NT2/D1 (cell line): ENCODE data around the gene GDA.

Source experiments
- DNase-seq: peaks from one replicate; pipeline ENCODE4 v3.0.0-alpha.2; 2011; ENCODE audit warnings: low read depth, low spot score
- H3K27me3 ChIP-seq: 2 replicates; pipeline ENCODE4 v1.6.0; 2011; ENCODE audit warnings: mild to moderate bottlenecking; ENCODE audit not compliant: insufficient read length, insufficient read depth
- H3K36me3 ChIP-seq: 2 replicates; pipeline ENCODE4 v1.6.1; 2011; ENCODE audit warnings: mild to moderate bottlenecking, low read length, mixed read lengths; ENCODE audit not compliant: insufficient read depth, insufficient read length
- H3K4me1 ChIP-seq: 2 replicates; pipeline ENCODE4 v1.5.1; 2011; ENCODE audit not compliant: insufficient read depth, insufficient read length
- H3K4me3 ChIP-seq: 2 replicates; pipeline ENCODE4 v1.5.1; 2011; ENCODE audit warnings: low read depth; ENCODE audit not compliant: insufficient read length
- H3K9ac ChIP-seq: 2 replicates; pipeline ENCODE4 v1.6.0; 2011; ENCODE audit warnings: low read depth; ENCODE audit not compliant: insufficient read length
- H3K9me3 ChIP-seq: 2 replicates; pipeline ENCODE4 v1.5.1; 2011; ENCODE audit warnings: mild to moderate bottlenecking, low read length; ENCODE audit not compliant: insufficient read depth
- SUZ12 ChIP-seq: IDR thresholded peaks from 2 replicates; pipeline ENCODE4 v1.6.1; 2011; ENCODE audit not compliant: insufficient read length, insufficient read depth; ENCODE audit errors: extremely low read depth
- YY1 ChIP-seq: IDR thresholded peaks from 2 replicates; pipeline ENCODE4 v1.6.1; 2011; ENCODE audit not compliant: insufficient read length, insufficient read depth
- ZNF274 ChIP-seq: IDR thresholded peaks from 2 replicates; pipeline ENCODE4 v1.6.1; 2011; ENCODE audit warnings: mild to moderate bottlenecking, low read depth, low read length

GDA gene

GRCh38 chr9:72150661-72151060, 1.4 kb downstream of the GDA start:
- H3K27me3 ChIP-seq = peaks cover 34% of the 10 kb centered on the region
- H3K4me3 ChIP-seq = no peak overlapping the region
- no peaks in the 10 kb centered on the region for H3K4me1 ChIP-seq
- H3K9me3 ChIP-seq = no peaks in the 10 kb centered on the region
- TF ChIP-seq ZNF274 (no peak), YY1 (no peak), SUZ12 (no peak)
- DNase-seq = no peak
- no peak overlapping the region for H3K9ac ChIP-seq
- H3K36me3 ChIP-seq = no peaks in the 10 kb centered on the region

DNA sequence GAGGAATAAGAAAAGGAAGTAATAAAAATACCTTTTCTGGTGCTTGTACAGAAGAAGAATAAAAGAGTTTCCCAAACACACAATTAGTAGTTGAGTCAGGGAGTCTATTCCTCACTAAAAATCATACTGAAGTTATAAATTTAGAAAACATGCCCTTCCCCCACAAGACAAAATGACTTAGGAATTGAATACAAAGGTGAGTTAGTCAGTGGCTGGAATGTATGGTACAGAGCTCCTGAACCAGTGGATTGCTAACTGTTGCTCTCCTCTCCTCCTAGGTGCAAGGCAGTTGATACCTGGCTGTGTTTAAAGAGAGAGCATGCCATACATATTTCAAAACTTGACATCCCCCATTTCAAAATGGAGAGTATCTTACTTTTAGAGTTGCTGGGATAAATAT, 1.9 kb downstream of the GDA start:
- Histone ChIP-seq H3K27me3 (peaks cover 34% of the 10 kb centered on the region), H3K4me3 (no peak overlapping the region)

GRCh38 chr9:72154468-72155285, 5.4 kb downstream of the GDA start:
- Histone ChIP-seq H3K9me3 (no peaks in the 10 kb centered on the region), H3K36me3 (no peaks in the 10 kb centered on the region), H3K4me3 (no peak overlapping the region), H3K27me3 (peaks cover 13% of the 10 kb centered on the region), H3K4me1 (no peaks in the 10 kb centered on the region), H3K9ac (no peak overlapping the region)
- TF ChIP-seq SUZ12 (no peak), ZNF274 (no peak), YY1 (no peak)
- no peak for DNase-seq

More for the DNA sequence above, 1.9 kb downstream of the GDA start:
- TF ChIP-seq SUZ12 (no peak), YY1 (no peak), ZNF274 (no peak)
- no peak for DNase-seq
- Histone ChIP-seq H3K9ac (no peak overlapping the region), H3K4me1 (no peaks in the 10 kb centered on the region), H3K36me3 (no peaks in the 10 kb centered on the region), H3K9me3 (no peaks in the 10 kb centered on the region)

GRCh38 chr9:72155301-72155700, 6.1 kb downstream of the GDA start:
- Histone ChIP-seq H3K27me3 (peaks cover 7% of the 10 kb centered on the region), H3K9me3 (no peaks in the 10 kb centered on the region), H3K36me3 (no peaks in the 10 kb centered on the region), H3K4me1 (no peaks in the 10 kb centered on the region), H3K9ac (no peak overlapping the region), H3K4me3 (no peak overlapping the region)
- DNase-seq = no peak
- TF ChIP-seq ZNF274 = no peak
- no peak for TF ChIP-seq SUZ12
- no peak for TF ChIP-seq YY1

GRCh38 chr9:72156586-72156985, 7.3 kb downstream of the GDA start:
- H3K36me3 ChIP-seq = no peaks in the 10 kb centered on the region
- H3K4me3 ChIP-seq = no peak overlapping the region
- H3K9ac ChIP-seq = no peak overlapping the region
- no peaks in the 10 kb centered on the region for H3K9me3 ChIP-seq
- no peaks in the 10 kb centered on the region for H3K27me3 ChIP-seq
- H3K4me1 ChIP-seq = no peaks in the 10 kb centered on the region
- TF ChIP-seq SUZ12 = no peak
- TF ChIP-seq ZNF274 = no peak
- no peak for TF ChIP-seq YY1
- DNase-seq = no peak

- Histone ChIP-seq H3K4me3 (no peak overlapping the region), H3K27me3 (no peaks in the 10 kb centered on the region), H3K36me3 (no peaks in the 10 kb centered on the region), H3K9ac (no peak overlapping the region), H3K9me3 (no peaks in the 10 kb centered on the region), H3K4me1 (no peaks in the 10 kb centered on the region)
- no peak for TF ChIP-seq YY1
- DNase-seq = no peak
Observed at GRCh38 chr9:72158680-72159079, 9.4 kb downstream of the GDA start.

GRCh38 chr9:72160446-72161123, 11.3 kb downstream of the GDA start:
- no peak for TF ChIP-seq YY1
- no peak for TF ChIP-seq SUZ12
- no peak for TF ChIP-seq ZNF274
- Histone ChIP-seq H3K4me3 (no peak overlapping the region), H3K36me3 (no peaks in the 10 kb centered on the region), H3K4me1 (no peaks in the 10 kb centered on the region), H3K9me3 (no peaks in the 10 kb centered on the region), H3K9ac (no peak overlapping the region), H3K27me3 (no peaks in the 10 kb centered on the region)
- no peak for DNase-seq
